Astrocyte of the cerebellum (primary cell): ENCODE measurements around the gene FAM169A.
"Not testable (repeated sequence)": the region's sequence is repeated elsewhere in the genome, so short reads cannot be mapped to it uniquely, and the experiment has no call there.

Experiments used
- DNase-seq: peaks from one replicate; pipeline ENCODE4 v3.0.0-alpha.2; 2011; ENCODE audit warnings: low read depth
- H3K4me3 ChIP-seq: 2 replicates; pipeline ENCODE4 v1.5.1; 2011; ENCODE audit warnings: mild to moderate bottlenecking, low read depth, low read length, moderate library complexity
- CTCF ChIP-seq: IDR thresholded peaks from 2 replicates; pipeline ENCODE4 v1.5.1; 2012; ENCODE audit warnings: low read length, low read depth, moderate library complexity, mild to moderate bottlenecking; ENCODE audit errors: missing control alignments
- in situ Hi-C: cut with HindIII; loops from 2 replicates; pipeline ENCODE4 v1.10.0; 2017; ENCODE audit warnings: low sequenced_read_pairs

The FAM169A gene

GRCh38 chr5:74865804-74866595 is at the start of gene FAM169A:
FAM169A (minus strand) TSS chr5:74866387; CDS start chr5:74841676, 24,711 bp downstream.
- in situ Hi-C loops = no loop called here
- TF ChIP-seq CTCF = no peak
- DNase-seq = no peak

GRCh38 chr5:74915488-74915887 is 49.3 kb upstream of the FAM169A start:
- in situ Hi-C loops = no loop called here

More at GRCh38 chr5:74865804-74866595, at the start of gene FAM169A:
- H3K4me3 ChIP-seq = peak within 1 kb of the TSS; percentile 58

GRCh38 chr5:74911421-74911820 is 45.2 kb upstream of the FAM169A start:
- DNase-seq, H3K4me3 ChIP-seq, in situ Hi-C loops: not testable (repeated sequence)

More at GRCh38 chr5:74915488-74915887, 49.3 kb upstream of the FAM169A start:
- H3K4me3 ChIP-seq = no peak overlapping the region
- TF ChIP-seq CTCF = no peak
- DNase-seq = no peak

GRCh38 chr5:74909888-74910287 is 43.7 kb upstream of the FAM169A start:
- DNase-seq, in situ Hi-C loops, H3K4me3 ChIP-seq: not testable (repeated sequence)

- DNase-seq, in situ Hi-C loops: not testable (repeated sequence)
Observed at GRCh38 chr5:74908237-74908636, 42.0 kb upstream of the FAM169A start.

GRCh38 chr5:74904713-74905112 is 38.5 kb upstream of the FAM169A start:
- DNase-seq, H3K4me3 ChIP-seq, in situ Hi-C loops: not testable (repeated sequence)

More at GRCh38 chr5:74908237-74908636, 42.0 kb upstream of the FAM169A start:
- not testable (repeated sequence) for H3K4me3 ChIP-seq

GRCh38 chr5:74903165-74903787 is 37.1 kb upstream of the FAM169A start:
- DNase-seq = no peak
- peak; percentile 45 for TF ChIP-seq CTCF
- no peak overlapping the region for H3K4me3 ChIP-seq
- in situ Hi-C loops = no loop called here

- DNase-seq = no peak
- H3K4me3 ChIP-seq = no peak overlapping the region
- no peak for TF ChIP-seq CTCF
- in situ Hi-C loops = no loop called here
Observed at GRCh38 chr5:74897049-74897448, 30.9 kb upstream of the FAM169A start.
